Kidney epithelial cell (primary cell): Measurements from ENCODE around the gene PITRM1. TPM values are rescaled to one million over a fixed set of nuclear protein-coding genes. Genes with fewer than 3 reads are reported as not detected.

ENCODE experiments used
- DNase-seq: peaks from one replicate; pipeline ENCODE4 v3.0.0-alpha.2; 2010; ENCODE audit warnings: low read depth
- H3K27me3 ChIP-seq: 2 replicates; pipeline ENCODE4 v1.6.0; 2011; ENCODE audit warnings: low read length; ENCODE audit not compliant: control insufficient read depth, insufficient read depth
- H3K36me3 ChIP-seq: 2 replicates; pipeline ENCODE4 v1.5.1; 2011; ENCODE audit warnings: low read length; ENCODE audit not compliant: control insufficient read depth, insufficient read depth
- H3K4me3 ChIP-seq: 2 replicates; pipeline ENCODE4 v1.5.1; 2011; ENCODE audit warnings: low read depth, mild to moderate bottlenecking, control low read depth, low read length
- CTCF ChIP-seq: IDR thresholded peaks from 2 replicates; pipeline ENCODE4 v1.5.1; 2011; ENCODE audit warnings: mild to moderate bottlenecking, moderate library complexity, low read length, control low read depth, inconsistent platforms; ENCODE audit not compliant: insufficient read depth, poor library complexity, severe bottlenecking
- total RNA-seq: library from RNA; depleted of rRNA; stranded (reverse); fragments of >200 nt; gene quantifications from 2 replicates; pipeline ENCODE4 v1.2.3, GENCODE V29; 2015

The PITRM1 gene
- total RNA-seq, 1 donor from 2014 or later: 74.1 TPM

GRCh38 chr10:3163879-3164278 lies 8.7 kb downstream of the PITRM1 start:
- Histone ChIP-seq H3K27me3 (no peaks in the 10 kb centered on the region), H3K36me3 (peaks cover 2% of the 10 kb centered on the region), H3K4me3 (no peak overlapping the region)
- no peak for TF ChIP-seq CTCF
- no peak for DNase-seq

DNA sequence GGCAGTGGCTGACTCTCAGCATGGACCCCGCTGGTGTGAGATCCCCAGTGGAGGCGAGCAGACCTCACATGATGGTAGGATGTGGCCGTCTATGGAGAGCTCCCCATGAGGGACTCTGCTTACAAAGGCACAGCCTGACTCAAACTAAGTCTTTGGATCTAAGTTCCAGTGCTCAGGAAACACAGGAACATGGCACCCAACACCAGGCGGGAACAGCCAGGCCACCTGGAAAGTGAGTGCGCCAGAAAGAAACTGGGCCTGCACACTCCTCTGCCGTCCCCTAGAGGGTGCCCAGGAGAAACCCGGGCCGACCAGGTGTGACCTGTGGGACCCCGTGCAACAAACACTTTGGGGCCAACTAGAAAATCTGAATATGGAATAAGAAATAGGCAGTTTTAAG lies 10.0 kb downstream of the PITRM1 start:
- Histone ChIP-seq H3K36me3 (peaks cover 2% of the 10 kb centered on the region), H3K27me3 (no peaks in the 10 kb centered on the region), H3K4me3 (no peak overlapping the region)
- TF ChIP-seq CTCF: peak; percentile 10
- no peak for DNase-seq

DNA sequence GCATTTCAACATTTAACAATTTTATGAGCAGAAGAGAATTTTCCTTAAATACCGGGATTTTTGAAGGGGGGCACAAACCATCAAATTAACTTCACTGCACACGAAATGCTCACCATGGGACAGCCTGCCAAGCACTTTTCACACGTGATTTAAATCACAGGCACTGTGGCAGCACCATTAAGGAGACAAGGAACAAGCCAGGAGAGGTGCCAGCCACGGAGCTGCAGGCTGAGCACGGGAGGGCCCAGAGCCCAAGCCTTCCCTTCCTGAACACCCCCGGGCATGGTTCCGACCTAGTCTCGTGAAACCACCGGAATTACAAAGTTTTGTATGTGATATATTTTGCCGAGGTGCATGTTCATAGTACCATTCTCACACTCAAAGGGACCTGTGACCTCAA lies 13.4 kb downstream of the PITRM1 start:
- DNase-seq: no peak
- H3K27me3 ChIP-seq: no peaks in the 10 kb centered on the region
- H3K36me3 ChIP-seq: peaks cover 1% of the 10 kb centered on the region
- no peak for TF ChIP-seq CTCF
- no peak overlapping the region for H3K4me3 ChIP-seq

GRCh38 chr10:3154666-3155065 lies 17.9 kb downstream of the PITRM1 start:
- DNase-seq: no peak
- TF ChIP-seq CTCF: no peak
- H3K27me3 ChIP-seq: no peaks in the 10 kb centered on the region
- peaks cover 1% of the 10 kb centered on the region for H3K36me3 ChIP-seq
- no peak overlapping the region for H3K4me3 ChIP-seq

GRCh38 chr10:3152566-3152935 lies 20.0 kb downstream of the PITRM1 start:
- H3K4me3 ChIP-seq: no peak overlapping the region
- no peaks in the 10 kb centered on the region for H3K27me3 ChIP-seq
- H3K36me3 ChIP-seq: peaks cover 1% of the 10 kb centered on the region
- DNase-seq: no peak
- TF ChIP-seq CTCF: no peak

GRCh38 chr10:3151889-3152565 lies 20.6 kb downstream of the PITRM1 start:
- H3K36me3 ChIP-seq: peaks cover 1% of the 10 kb centered on the region
- no peak for TF ChIP-seq CTCF
- no peaks in the 10 kb centered on the region for H3K27me3 ChIP-seq
- DNase-seq: no peak
- no peak overlapping the region for H3K4me3 ChIP-seq
